HepG2 (cell line): Measurements from ENCODE around the gene ZCCHC7. TPM values are rescaled to one million over a fixed set of nuclear protein-coding genes. Genes with fewer than 3 reads are reported as not detected.

Experiments used
- ATAC-seq: fragments of 200-7000 bp; cut with Tn5 transposase; 3 replicates; pipeline ENCODE4 v1.9.1; 2020; ENCODE audit warnings: mild to moderate bottlenecking, moderate library complexity
- BruUV-seq: library from RNA; stranded (reverse); fragments of 400-500 nt; replicated peaks from 2 replicates; lab custom pipeline; 2021; lab: Mats Ljungman, UMichigan
- CTCF ChIA-PET: fragments of 300-600 bp; formaldehyde crosslinking; extraction: SDS; loops from one replicate; lab custom pipeline; 2021; ENCODE audit warnings: low total read pairs, inconsistent platforms, low intra/inter-chr PET ratio; lab: Yijun Ruan, JAX
- POLR2A ChIA-PET: fragments of 350-600 bp; sonication (Branson Sonifier 250); formaldehyde crosslinking; loops from one replicate; lab custom pipeline; 2020; ENCODE audit warnings: antibody characterized with exemption, inconsistent platforms; lab: Yijun Ruan, JAX
- DNase-seq: peaks from one replicate; pipeline ENCODE4 v3.0.0-alpha.2; 2015; ENCODE audit warnings: low spot score
- FAIRE-seq: peaks from 3 replicates; lab custom pipeline; 2011; peaks lifted over from hg19 to GRCh38; lab: Jason Lieb, UNC
- H2AFZ ChIP-seq: one replicate; pipeline ENCODE4 v1.6.1; 2011; ENCODE audit warnings: low read length, inconsistent platforms
- H3K27ac ChIP-seq: fragments of 300-600 bp; 3 replicates; pipeline ENCODE4 v1.8.0; 2011; ENCODE audit warnings: mixed run types, mild to moderate bottlenecking, mixed read lengths, low read length, inconsistent platforms; ENCODE audit not compliant: insufficient read depth; ENCODE audit errors: extremely low read length
- H3K27me3 ChIP-seq, 2 experiments: fragments of 200-600 bp in 1 of 2; 2 replicates in 1 of 2; 3 replicates in 1 of 2; pipeline versions ENCODE4 v1.6.0 to v1.8.0; 2011; ENCODE audit warnings: low read length in 2 of 2, mild to moderate bottlenecking in 2 of 2, moderate library complexity in 2 of 2, inconsistent platforms in 1 of 2; ENCODE audit not compliant: insufficient read depth in 2 of 2, control insufficient read depth in 1 of 2
- H3K36me3 ChIP-seq, 2 experiments: fragments of 200-600 bp in 1 of 2; replicated peaks in 1 of 2; 2 replicates in 1 of 2; 3 replicates in 1 of 2; pipeline versions ENCODE4 v1.5.1 to v1.8.0; 2011; ENCODE audit warnings: low read length in 2 of 2, inconsistent platforms in 1 of 2; ENCODE audit not compliant: insufficient read depth in 2 of 2, control insufficient read depth in 1 of 2
- H3K4me1 ChIP-seq: 2 replicates; pipeline ENCODE4 v1.5.1; 2012; ENCODE audit warnings: low read length, inconsistent platforms; ENCODE audit not compliant: insufficient read depth
- H3K4me2 ChIP-seq: 2 replicates; pipeline ENCODE4 v1.6.0; 2011; ENCODE audit warnings: low read depth, low read length, inconsistent platforms
- H3K4me3 ChIP-seq, 3 experiments: fragments of 200-600 bp in 1 of 3; sonication (generic), shearing (Covaris generic) in 1 of 3; replicated peaks in 1 of 3; 2 replicates each; pipeline ENCODE4 v1.5.1; 2011 to 2016; ENCODE audit warnings: low read length in 3 of 3, inconsistent platforms in 2 of 3, low read depth in 2 of 3, mild to moderate bottlenecking in 2 of 3, control low read depth in 1 of 3, mixed read lengths in 1 of 3; ENCODE audit not compliant: insufficient read depth in 1 of 3
- H3K79me2 ChIP-seq: one replicate; pipeline ENCODE4 v1.6.1; 2011; ENCODE audit warnings: low read length, inconsistent platforms; ENCODE audit not compliant: insufficient read depth
- H3K9ac ChIP-seq: 2 replicates; pipeline ENCODE4 v1.6.0; 2011; ENCODE audit warnings: mild to moderate bottlenecking, low read depth, low read length, inconsistent platforms; ENCODE audit not compliant: insufficient read depth
- H3K9me3 ChIP-seq: 2 replicates; pipeline ENCODE4 v1.5.1; 2012; ENCODE audit warnings: mild to moderate bottlenecking, low read length
- H4K20me1 ChIP-seq: 2 replicates; pipeline ENCODE4 v1.6.0; 2011; ENCODE audit warnings: inconsistent platforms, mild to moderate bottlenecking, low read length, moderate library complexity; ENCODE audit not compliant: insufficient read depth
- ARNT ChIP-seq: fragments of 450-650 bp; IDR thresholded peaks from 2 replicates; pipeline ENCODE4 v1.6.1; 2017
- KIAA2018 ChIP-seq: sonication (generic); formaldehyde crosslinking; IDR thresholded peaks from 2 replicates; pipeline ENCODE4 v1.5.0; 2020; ENCODE audit warnings: mild to moderate bottlenecking, missing genetic modification reagents, borderline replicate concordance
- KLF13 ChIP-seq: sonication (generic); formaldehyde crosslinking; IDR thresholded peaks from 2 replicates; pipeline ENCODE4 v1.4.0; 2020; ENCODE audit warnings: mild to moderate bottlenecking, missing genetic modification reagents
- MYNN ChIP-seq: sonication (generic); formaldehyde crosslinking; IDR thresholded peaks from 2 replicates; pipeline ENCODE4 v1.4.0; 2020; ENCODE audit warnings: mild to moderate bottlenecking, low read depth, missing genetic modification reagents
- ZNF296 ChIP-seq: sonication (generic); formaldehyde crosslinking; conservative IDR thresholded peaks from 2 replicates; pipeline ENCODE4 v1.5.0; 2020; ENCODE audit warnings: mild to moderate bottlenecking, missing genetic modification reagents
- ZNF749 ChIP-seq: sonication (generic); formaldehyde crosslinking; IDR thresholded peaks from 2 replicates; pipeline ENCODE4 v1.8.0; 2022; ENCODE audit warnings: mild to moderate bottlenecking, missing genetic modification reagents, moderate library complexity, borderline replicate concordance
- WGBS: methylation state at CpG from one replicate; pipeline ENCODE4 v1.1.6; 2017; ENCODE audit warnings: low lambda C conversion rate; 5-methylcytosine and 5-hydroxymethylcytosine counted together
- in situ Hi-C: cut with HindIII; loops from 2 replicates; pipeline ENCODE4 v1.10.0; 2017; ENCODE audit warnings: low pct_unique_long_range_greater_than_20kb; ENCODE audit not compliant: extremely low pct_ligation_motif_present
- intact Hi-C: fragments of 100-400 bp; cut with micrococcal nuclease; formaldehyde crosslinking; loops from one replicate; pipeline ENCODE4 v1.10.0; 2022; ENCODE audit not compliant: unreplicated experiment
- polyA plus RNA-seq, 8 experiments: library from polyadenylated mRNA; depleted of rRNA in 3 of 8; stranded (reverse) in 7 of 8; unstranded in 1 of 8; fragments of >200 nt; fragmentation: Illumina TruSeq in 4 of 8; extraction: Trizol in 4 of 8; gene quantifications; 2 replicates each; pipeline versions ENCODE4 v1.2.1 to v1.2.3, GENCODE V29; 2011 to 2016; ENCODE audit warnings: low read depth in 4 of 8, missing spikeins in 1 of 8, mixed read lengths in 1 of 8; ENCODE audit not compliant: insufficient read depth in 1 of 8
- total RNA-seq, 5 experiments: library from RNA; depleted of rRNA; stranded (reverse); fragments of >200 nt; fragmentation: Illumina TruSeq; extraction: Trizol; gene quantifications; 2 replicates each; pipeline ENCODE4 v1.2.3, GENCODE V29; 2016; ENCODE audit warnings: low read depth in 1 of 5

Gene ZCCHC7
- total and polyA plus RNA-seq, 2 of the 13 experiments (the other 11 are each of a cell fraction or from before 2014, with no cell fraction given), result 13.6 to 19.3 TPM

- ChIA-PET CTCF (no interaction called here), POLR2A (no interaction called here)
- WGBS, result 94% methylated on average over 2 of the region's 2 CpGs
- no peak for ATAC-seq
- peaks cover 2 to 11% of the 10 kb centered on the region in 2 experiments; a peak in 3 of 5 replicates for H3K36me3 ChIP-seq
- H3K27ac ChIP-seq, result no peak overlapping the region
- H3K4me1 ChIP-seq, result no peaks in the 10 kb centered on the region
- in situ Hi-C loops (no loop called here), intact Hi-C loops (no loop called here)
- no peaks in the 10 kb centered on the region for H3K27me3 ChIP-seq
- no peak for TF ChIP-seq KIAA2018 (CRISPR knock-in tag)
- no peak for TF ChIP-seq MYNN
- TF ChIP-seq ZNF749 (CRISPR knock-in tag), result no peak
- TF ChIP-seq ZNF296 (CRISPR knock-in tag), result no peak
- no peak for TF ChIP-seq KLF13 (CRISPR knock-in tag)
- no peak for TF ChIP-seq ARNT
- no peak overlapping the region for H2AFZ ChIP-seq
- H3K4me2 ChIP-seq, result no peak overlapping the region
- BruUV-seq, result no TSS peak
- no peak for FAIRE-seq
- no peak for DNase-seq
- H3K9me3 ChIP-seq, result no peaks in the 10 kb centered on the region
- H3K9ac ChIP-seq, result no peak overlapping the region
- no peaks in the 10 kb centered on the region for H4K20me1 ChIP-seq
- H3K79me2 ChIP-seq, result no peaks in the 10 kb centered on the region
- H3K4me3 ChIP-seq, result no peak overlapping the region
These were observed 233.4 kb downstream of the ZCCHC7 start for GRCh38 chr9:37353791-37354190.
